ENCODE measurements around the gene ZWINT. TPM values are rescaled to one million over a fixed set of nuclear protein-coding genes. Genes with fewer than 3 reads are reported as not detected.

Gene ZWINT
- total RNA-seq, result 34.2 and 54.9 TPM in 2 replicates

DNA sequence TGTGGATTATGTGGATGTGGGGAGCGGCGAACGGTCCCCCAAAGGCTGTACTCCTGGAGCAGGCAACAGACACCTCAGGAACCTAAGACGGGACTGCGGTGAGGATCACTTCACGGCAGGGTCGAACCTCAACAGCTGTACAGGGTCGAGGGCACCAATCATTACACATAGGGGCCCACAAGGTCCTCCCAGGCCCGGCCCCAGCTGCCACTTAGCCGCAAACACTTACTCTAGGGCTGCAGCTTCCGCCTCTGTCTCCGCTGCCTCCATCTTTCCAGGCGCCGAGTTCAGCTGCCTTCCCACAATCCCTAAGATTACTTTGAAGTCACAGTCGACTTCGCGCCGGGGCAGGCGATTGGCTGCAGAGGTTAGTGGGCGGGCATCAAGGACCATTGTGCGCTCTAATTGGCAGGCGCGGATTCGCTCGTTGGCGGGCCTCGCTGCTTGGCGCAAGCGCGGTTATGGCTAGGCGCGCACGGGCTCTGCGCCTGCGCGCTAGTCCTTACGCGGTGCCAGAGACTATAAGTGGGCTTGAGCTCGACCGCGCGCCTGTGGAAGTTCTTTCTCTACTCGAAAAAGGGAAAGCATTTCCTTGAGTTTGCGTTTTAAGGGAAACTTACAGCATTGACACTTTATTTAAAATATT lies at the start of gene ZWINT:
Gene ZWINT, minus strand, starts transcription at position 293 of the 646 bp plus-strand sequence. Its CDS starts 23 bp downstream, at position 270.

All from bladder microvascular endothelial cell (primary cell).